Measurements from ENCODE around the gene ILF2.
"Not testable (repeated sequence)": the region's sequence is repeated elsewhere in the genome, so short reads cannot be mapped to it uniquely, and the experiment has no call there.

- TF ChIP-seq CTCF (IDR thresholded peaks at IDR 0.05); POLR2A (IDR thresholded peaks at IDR 0.05); POLR2AphosphoS5 (IDR thresholded peaks at IDR 0.05; ENCODE audit: insufficient read depth in 1 of 2, low read depth in 1 of 2): not testable (repeated sequence)
Measured at GRCh38 chr1:153640213-153640612, 30.6 kb downstream of the ILF2 start.
